Stimulated activated CD8-positive, alpha-beta memory T cell treated with anti-CD3 and anti-CD28 coated beads, Interleukin-2, amount 100 ng/mL, for 48 hours (primary cell): ENCODE data around the gene KCNC4.

Source experiments
- DNase-seq, 2 donors: peaks; one replicate each; pipeline ENCODE4 v3.0.0-alpha.2; 2020; ENCODE audit warnings: low read depth in 2 of 2

KCNC4 gene

GRCh38 chr1:110188035-110188618 is 22.0 kb upstream of the KCNC4 start:
- no peak for DNase-seq

GRCh38 chr1:110189181-110189580 is 20.9 kb upstream of the KCNC4 start:
- no peak for DNase-seq

- DNase-seq = no peak
These were observed 19.7 kb upstream of the KCNC4 start for GRCh38 chr1:110190282-110190929.

GRCh38 chr1:110192541-110192940 is 17.6 kb upstream of the KCNC4 start:
- DNase-seq = no peak

- DNase-seq = no peak
These were observed 14.9 kb upstream of the KCNC4 start for GRCh38 chr1:110195196-110195595.

- no peak for DNase-seq
These were observed 13.0 kb upstream of the KCNC4 start for GRCh38 chr1:110196917-110197765.

- DNase-seq = no peak
These were observed 12.0 kb upstream of the KCNC4 start for GRCh38 chr1:110197905-110198629.

GRCh38 chr1:110198746-110199145 is 11.4 kb upstream of the KCNC4 start:
- no peak for DNase-seq

- DNase-seq = no peak
These were observed 9.9 kb upstream of the KCNC4 start for GRCh38 chr1:110200190-110200589.

GRCh38 chr1:110200666-110201065 is 9.4 kb upstream of the KCNC4 start:
- no peak for DNase-seq

GRCh38 chr1:110201157-110201825 is 8.8 kb upstream of the KCNC4 start:
- no peak for DNase-seq

- DNase-seq = peak in 1 of 2 donors; percentile 51
These were observed 7.0 kb upstream of the KCNC4 start for GRCh38 chr1:110203021-110203661.

GRCh38 chr1:110205156-110205555 is 5.0 kb upstream of the KCNC4 start:
- no peak for DNase-seq

GRCh38 chr1:110205591-110206155 is 4.4 kb upstream of the KCNC4 start:
- no peak for DNase-seq

- DNase-seq = no peak
These were observed 3.7 kb upstream of the KCNC4 start for GRCh38 chr1:110206261-110206920.

- peak; percentile 60 to 67 for DNase-seq
These were observed 2.3 kb upstream of the KCNC4 start for GRCh38 chr1:110207831-110208230.

GRCh38 chr1:110208916-110209645 is 1.0 kb upstream of the KCNC4 start:
- DNase-seq = no peak

GRCh38 chr1:110210604-110211495 is 736 bp downstream of the KCNC4 start:
- peak in 1 of 2 donors; percentile 40 for DNase-seq
